NCI-H2196 (cell line): ENCODE measurements around the gene ITGA3.

ENCODE experiments used
- DNase-seq: peaks from one replicate; lab custom pipeline; 2025; ENCODE audit not compliant: unreplicated experiment; lab: John Stamatoyannopoulos, UW

ITGA3 gene

DNA sequence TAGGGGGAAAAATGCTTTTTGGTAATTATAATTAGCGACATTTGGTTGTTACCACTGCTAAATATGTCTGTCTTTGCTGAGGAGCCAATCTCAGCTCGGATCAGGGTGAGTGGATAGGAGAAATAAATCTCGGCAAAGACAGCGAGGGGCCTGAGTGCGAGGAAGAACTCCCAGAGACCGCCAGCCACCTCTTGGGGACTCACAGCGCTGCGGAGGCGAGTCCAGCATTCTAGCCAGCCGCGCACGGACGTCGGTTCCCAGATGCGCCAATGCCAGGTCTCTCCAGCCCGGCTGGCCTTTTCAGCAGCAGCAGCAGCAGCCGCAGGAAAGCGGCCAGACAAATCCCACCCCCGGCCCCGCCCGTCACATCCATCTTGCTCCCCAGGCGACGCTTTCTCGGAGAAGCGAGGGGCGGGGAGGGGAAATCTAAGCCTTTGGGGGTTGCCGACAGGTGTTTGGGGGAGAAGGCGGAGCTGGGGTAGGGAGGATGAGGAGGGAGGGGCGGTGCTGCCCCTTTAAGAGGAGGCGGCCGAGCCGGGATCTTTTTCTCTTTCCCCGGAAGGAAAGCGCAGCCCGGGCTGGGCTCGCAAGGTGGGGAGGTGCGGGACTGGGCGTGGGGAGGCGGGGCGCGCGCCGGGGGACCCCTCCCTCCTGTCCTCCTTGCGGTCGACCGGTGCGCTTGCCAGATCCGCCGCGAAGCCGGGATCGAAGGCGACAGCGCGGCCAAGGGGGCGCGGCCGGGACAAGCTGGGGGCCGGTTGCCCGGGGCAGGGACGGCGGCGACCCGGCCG, at the start of gene ITGA3:
ITGA3 (plus strand) TSS at position 685 of the 791 bp plus-strand sequence. CDS start 330 bp downstream, outside the sequence.
- DNase-seq: peak; percentile 94

- DNase-seq: no peak
Observed at GRCh38 chr17:50009282-50009681, 46.6 kb upstream of the ITGA3 start.

DNA sequence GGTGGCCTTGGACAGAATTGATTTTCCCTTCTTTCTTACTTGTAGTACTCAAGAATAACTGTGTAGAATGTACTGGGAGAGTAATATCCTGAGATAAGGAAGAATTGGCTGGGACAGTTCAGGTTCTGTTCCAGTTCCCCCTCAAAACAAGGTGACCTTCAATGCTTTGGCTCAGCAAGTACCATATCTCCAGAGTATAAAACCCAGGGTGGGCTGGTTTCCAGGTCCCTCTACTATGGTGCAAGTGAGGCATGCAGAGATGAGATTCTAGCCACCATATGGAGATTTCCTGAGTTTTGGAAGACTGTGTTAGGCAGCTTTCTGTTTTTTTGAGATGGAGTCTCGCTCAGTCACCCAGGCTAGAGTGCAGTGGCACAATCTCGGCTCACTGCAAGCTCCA, 42.8 kb upstream of the ITGA3 start:
- DNase-seq: no peak

GRCh38 chr17:50014471-50015088, 41.3 kb upstream of the ITGA3 start:
- no peak for DNase-seq

DNA sequence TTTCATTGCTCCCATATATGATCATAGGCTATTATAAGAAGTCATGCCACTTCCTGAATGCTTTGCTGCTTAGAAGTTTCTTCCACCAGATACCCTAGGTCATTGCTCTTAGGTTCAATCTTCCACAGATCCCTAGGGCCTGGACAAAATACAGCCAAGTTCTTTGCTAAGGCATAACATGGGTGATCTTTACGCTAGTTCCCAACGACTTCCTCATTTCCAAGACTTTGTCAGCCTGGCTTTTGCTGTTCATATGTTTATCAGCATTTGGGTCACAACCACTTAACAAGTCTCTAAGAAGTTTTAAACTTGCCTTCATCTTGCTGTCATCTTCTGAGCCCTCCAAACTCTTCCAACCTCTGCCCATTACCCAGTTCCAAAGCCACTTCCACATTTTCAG, 40.8 kb upstream of the ITGA3 start:
- DNase-seq: no peak

- no peak for DNase-seq
Observed at GRCh38 chr17:50018909-50019308, 37.0 kb upstream of the ITGA3 start.

- no peak for DNase-seq
Observed at GRCh38 chr17:50020841-50021599, 34.9 kb upstream of the ITGA3 start.

GRCh38 chr17:50021681-50022370, 34.1 kb upstream of the ITGA3 start:
- DNase-seq: no peak

GRCh38 chr17:50022463-50023130, 33.3 kb upstream of the ITGA3 start:
- no peak for DNase-seq

- DNase-seq: no peak
Observed at GRCh38 chr17:50023520-50023919, 32.4 kb upstream of the ITGA3 start.

DNA sequence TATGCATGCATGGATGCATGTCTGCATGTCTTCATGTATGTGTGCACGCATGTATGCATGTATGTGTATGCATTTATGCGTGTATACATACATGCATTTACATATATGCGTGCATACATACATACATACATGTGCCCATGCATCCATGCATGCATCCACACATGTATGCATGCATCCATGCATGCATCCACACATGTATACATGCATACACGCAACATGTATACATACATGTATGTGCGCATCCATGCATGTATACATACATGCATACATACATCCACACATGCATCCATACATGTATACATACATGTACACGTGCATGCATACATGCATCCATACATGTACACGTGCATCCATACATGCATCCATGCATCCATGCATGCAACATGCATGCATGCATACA, 31.1 kb upstream of the ITGA3 start:
- DNase-seq: no peak

DNA sequence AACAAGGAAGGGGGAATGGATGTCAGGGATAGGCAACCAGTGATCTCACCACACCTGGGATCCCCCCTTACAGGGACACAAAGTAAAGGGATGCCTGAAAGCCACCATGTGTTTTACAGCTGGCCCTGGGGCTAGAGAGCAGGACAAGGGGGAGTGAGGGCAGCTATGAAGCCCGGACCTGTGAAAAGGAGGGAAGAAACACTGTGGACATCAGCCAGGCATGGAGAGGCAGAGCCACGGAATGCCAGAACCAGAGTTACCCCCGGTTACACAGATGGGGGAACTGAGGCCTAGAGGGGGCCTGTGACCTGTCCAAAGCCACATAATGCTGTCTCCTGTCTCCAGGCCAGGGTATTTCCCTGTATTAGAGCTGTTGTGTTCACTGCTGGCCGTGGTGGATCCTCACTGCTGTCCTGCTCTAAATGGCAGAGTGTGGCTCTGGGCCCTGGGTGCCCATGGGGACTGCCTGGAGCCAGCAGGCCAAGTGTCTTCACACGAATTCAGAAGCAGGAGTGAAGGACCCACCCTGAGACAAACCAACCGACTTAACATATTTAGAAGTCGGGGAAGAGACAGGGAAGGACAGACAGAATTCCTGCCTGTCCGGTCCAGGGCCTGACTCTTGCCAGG, 29.7 kb upstream of the ITGA3 start:
- no peak for DNase-seq

DNA sequence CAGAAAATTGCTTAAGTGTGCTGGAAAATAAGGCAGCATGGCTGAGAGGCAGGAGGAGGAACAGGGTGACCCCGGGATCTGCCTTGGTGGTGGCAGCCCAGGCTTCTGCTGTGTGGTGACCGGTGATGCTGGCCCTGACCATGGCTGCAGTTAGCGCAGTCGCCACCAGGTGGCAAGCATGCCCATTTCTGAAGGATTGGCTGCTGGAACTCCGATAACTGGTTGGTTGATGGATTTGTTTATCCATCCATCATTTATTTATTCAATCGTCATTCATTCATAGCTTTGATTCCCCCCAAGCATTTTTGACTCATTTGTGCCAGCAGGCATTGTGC, 29.1 kb upstream of the ITGA3 start:
- peak; percentile 78 for DNase-seq

- DNase-seq: no peak
Observed at GRCh38 chr17:50027172-50027880, 28.6 kb upstream of the ITGA3 start.

- DNase-seq: no peak
Observed at GRCh38 chr17:50027881-50028735, 27.8 kb upstream of the ITGA3 start.

DNA sequence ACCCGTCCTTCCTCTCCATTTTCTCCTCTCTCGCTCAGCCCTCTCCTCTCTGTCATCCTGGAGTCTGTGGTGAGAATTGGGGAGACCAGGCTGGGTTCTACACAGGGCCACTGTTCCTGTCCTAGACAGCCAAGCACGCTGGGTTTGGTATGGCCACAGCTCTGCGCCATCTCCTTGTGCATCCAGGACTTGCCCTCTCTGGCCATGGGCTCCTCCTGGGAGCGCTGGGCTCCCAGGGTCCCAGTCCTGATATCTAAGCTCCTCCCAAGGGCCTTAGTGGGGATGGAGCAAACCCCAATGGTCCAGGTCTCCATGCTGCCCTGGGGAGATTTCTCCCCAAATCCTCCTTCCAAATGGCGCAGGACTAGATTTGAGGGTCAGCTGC, 27.2 kb upstream of the ITGA3 start:
- no peak for DNase-seq

DNA sequence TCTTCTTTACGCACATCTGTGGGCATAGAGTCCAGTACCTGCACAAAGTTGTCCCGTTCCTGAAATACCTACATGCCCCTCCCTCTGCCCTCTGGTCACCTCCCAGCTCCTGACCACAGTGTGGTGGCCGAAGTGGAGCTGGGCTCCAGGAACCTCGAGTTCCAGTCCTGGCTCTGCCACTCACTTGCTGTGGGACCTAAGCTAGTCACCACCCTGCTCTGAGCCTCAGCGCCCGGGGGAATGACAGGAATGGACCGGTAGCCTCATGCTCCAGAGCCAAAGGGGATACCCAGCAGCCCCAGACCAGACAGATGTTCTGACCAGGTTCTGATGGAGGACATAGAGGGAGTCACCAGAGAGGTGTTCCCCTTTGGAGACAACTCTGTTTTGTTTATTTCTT, 26.7 kb upstream of the ITGA3 start:
- no peak for DNase-seq

- no peak for DNase-seq
Observed at GRCh38 chr17:50033316-50033715, 22.6 kb upstream of the ITGA3 start.
